Activated CD8-positive, alpha-beta memory T cell treated with anti-CD3 and anti-CD28 coated beads, Interleukin-2, amount 50 U/mL, for 1 hour (primary cell): ENCODE results near the gene LIPT1.
A peak's percentile ranks its signal among the peaks of the same experiment; 100 is the strongest.
"Not testable (repeated sequence)": the region's sequence is repeated elsewhere in the genome, so short reads cannot be mapped to it uniquely, and the experiment has no call there.

ENCODE experiments used
- DNase-seq: peaks from one replicate; pipeline ENCODE4 v3.0.0-alpha.2; 2020; ENCODE audit errors: extremely low read depth

The LIPT1 gene

GRCh38 chr2:99154643-99155536 is at the start of gene LIPT1, which contains the start of gene TSGA10:
TSS of gene LIPT1 (plus strand) at chr2:99154967. CDS start at chr2:99161958, 6,991 bp downstream.
TSS of gene TSGA10 (minus strand) at chr2:99154942. CDS start at chr2:99109439, 45,503 bp downstream.
- DNase-seq = peak; percentile 64

- DNase-seq = no peak
These were observed 47.9 kb upstream of the LIPT1 start for GRCh38 chr2:99106913-99107312.

DNA sequence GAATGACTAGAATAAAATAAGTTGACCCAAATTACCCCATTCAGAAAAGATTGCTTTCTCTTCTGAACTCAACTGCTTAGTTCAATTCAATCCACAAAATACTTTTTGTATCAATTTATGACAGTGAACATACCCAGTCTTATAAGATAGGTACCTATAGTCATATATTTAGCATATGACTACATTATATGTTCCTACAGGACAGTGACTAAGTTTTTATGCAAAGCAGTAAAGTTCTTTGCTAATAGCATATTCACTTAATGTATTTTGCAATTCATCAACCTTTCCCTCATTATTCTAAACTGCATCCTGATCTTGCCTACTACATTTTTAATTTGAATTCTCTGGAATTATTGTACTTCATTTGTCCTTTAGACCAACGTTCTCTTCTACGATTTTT is 43.5 kb upstream of the LIPT1 start:
- DNase-seq = no peak

DNA sequence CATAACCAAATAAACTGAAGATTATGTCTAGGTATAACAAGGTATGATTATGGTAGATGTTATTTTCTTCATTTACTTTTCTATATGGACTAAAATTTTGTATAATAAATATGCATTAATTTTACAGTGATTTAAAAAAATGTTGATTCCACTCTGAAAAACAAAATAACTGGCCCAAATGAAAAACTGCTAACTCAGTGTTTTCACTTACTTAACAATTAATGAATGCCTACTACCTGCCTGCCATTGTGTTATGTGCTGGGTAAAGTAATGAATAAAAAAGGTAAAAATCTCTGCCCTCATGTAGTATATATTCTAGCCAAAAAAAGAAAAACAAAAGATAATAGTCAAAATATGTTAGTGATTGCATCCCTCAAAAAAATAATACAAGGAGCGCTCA is 42.8 kb upstream of the LIPT1 start:
- no peak for DNase-seq

- DNase-seq = no peak
These were observed 42.1 kb upstream of the LIPT1 start for GRCh38 chr2:99112617-99113016.

GRCh38 chr2:99127981-99128380 is 26.8 kb upstream of the LIPT1 start:
- no peak for DNase-seq

- DNase-seq = not testable (repeated sequence)
These were observed 19.7 kb upstream of the LIPT1 start for GRCh38 chr2:99135044-99135556.

DNA sequence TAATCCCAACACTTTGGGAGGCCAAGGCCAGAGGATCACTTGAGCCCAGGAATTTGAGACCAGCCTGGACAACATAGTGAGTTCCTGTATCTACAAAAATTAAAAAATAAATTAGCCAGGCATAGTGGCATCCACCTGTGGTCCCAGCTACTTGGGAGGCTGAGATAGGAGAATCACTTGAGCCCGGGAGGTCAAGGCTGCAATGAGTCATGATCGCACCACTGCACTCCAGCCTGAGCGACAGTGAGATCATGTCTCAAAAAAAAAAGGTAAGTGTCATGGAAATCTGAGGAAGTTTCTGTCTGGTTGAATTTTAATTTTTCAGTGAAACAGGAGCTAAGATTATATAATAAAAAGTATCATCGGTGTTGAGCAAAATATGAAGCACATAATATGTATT is 15.8 kb upstream of the LIPT1 start:
- no peak for DNase-seq

- no peak for DNase-seq
These were observed 14.5 kb upstream of the LIPT1 start for GRCh38 chr2:99140056-99140859.

DNA sequence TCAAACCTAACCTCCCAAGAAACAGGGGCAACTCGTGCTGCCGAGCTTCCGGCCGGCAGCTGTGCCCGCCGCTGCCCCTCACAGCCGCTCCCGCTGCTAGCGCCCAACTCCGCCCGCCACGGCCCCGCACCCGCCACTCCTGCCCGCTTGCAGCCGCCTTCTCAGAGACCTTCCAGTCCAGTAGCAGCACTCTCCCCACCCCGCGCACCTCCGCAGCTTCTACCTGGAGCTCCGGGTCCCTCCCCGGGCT is 14.0 kb upstream of the LIPT1 start:
- no peak for DNase-seq

DNA sequence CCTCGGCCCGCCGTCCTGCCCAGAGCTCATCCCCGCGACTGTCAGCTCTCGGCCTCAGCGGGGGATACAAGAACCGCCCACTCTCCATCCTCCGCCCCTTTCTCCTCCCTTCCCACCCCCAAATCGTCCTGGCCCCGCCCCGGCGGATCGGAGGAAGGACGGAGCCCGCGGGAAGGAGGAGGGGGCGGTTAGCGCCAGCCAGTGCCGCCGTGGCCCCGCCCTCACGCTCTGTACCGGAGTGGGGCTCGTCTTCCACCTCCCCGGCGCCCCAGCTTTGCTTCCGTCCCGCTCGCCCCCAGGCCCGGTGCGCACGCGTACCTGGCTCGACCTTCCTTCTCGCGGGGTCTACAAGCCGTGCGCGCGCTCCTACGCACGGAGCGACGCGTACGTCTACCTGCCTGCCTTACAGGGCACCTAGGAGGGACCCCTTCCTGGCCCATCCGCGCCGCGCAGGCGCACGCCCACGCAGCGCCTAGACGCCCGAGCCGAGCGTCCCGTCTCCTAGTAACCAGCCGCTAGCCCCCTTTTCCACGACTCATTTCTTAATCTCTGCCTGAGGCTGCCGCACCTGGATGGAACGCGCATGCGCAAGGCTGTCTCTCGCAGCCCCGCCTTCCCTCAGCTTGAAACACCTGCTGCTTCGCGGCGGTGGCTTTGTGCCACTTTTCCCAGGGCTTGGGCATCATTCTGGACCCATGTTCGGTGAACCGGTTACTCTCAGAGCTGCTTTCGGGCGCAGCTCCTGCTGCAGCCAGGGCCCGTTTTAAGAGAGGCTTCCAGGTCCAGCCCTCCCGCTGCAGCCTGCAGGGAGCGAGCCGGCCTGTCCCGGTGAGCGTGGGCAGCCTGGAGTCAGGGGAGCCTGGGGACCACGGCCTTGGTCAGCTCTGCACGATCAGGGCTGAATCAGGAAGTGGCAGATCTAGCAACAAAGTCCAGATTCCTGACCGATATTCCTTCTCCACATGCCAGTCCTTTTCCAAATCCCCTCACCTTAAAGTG is 13.4 kb upstream of the LIPT1 start, which contains the start of gene C2orf15:
Gene C2orf15 (plus strand): TSS at position 598 of the 999 bp plus-strand sequence. CDS start 8,852 bp downstream, outside the sequence.
- peak; percentile 93 for DNase-seq

DNA sequence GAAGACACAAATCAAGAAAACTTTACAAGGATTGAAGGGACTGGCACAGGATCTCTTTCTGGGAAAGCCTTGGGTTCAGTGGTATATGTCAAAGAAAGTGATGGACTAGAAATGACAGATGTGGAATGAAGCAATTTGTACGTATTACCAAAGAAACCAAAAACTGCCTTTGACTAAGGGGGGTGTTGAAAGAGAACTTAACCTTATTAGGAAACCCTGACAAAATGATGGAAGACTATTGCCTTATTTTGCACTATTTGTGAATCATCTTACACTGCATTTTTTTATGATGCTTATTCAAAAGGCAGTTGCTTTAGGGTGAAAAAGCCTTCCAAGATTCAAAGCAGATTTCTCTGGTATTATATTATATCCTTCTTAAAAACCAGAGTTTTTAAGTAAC is 4.1 kb upstream of the LIPT1 start:
- DNase-seq = no peak

DNA sequence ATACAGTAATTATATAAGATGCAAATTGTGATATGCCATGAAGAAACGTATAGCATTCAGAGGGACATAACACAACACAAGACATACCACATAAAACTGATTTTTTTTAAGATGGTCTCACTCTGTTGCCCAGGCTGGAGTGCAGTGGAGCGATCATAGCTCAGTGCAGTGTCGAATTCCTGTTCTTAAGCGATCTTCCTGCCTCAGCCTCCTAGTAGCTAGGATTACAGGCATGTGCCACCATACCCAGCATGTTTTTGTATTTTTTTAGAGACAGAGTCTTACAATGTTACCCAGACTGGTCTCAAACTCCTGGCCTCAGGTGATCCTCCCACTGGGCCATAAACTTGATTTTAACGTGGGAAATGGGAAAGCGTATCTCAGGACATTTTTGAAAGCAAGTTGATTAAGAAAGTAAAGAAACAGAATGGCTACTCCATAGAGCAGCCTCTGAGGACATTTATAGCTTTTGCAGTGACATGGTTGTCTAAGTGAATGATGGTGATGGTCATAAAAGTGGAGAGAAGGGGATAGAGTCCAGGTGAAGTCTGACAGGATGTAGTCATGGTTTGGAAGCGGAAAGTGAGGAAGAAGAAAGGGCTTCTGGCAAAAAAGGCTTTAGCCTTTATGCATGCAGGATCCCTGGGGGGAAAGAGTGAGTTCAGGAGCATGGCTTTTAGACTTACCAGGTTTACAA is 2.4 kb upstream of the LIPT1 start:
- no peak for DNase-seq

GRCh38 chr2:99153921-99154604 is 704 bp upstream of the LIPT1 start:
- DNase-seq = no peak

- no peak for DNase-seq
These were observed 2.1 kb downstream of the LIPT1 start for GRCh38 chr2:99156891-99157290.

DNA sequence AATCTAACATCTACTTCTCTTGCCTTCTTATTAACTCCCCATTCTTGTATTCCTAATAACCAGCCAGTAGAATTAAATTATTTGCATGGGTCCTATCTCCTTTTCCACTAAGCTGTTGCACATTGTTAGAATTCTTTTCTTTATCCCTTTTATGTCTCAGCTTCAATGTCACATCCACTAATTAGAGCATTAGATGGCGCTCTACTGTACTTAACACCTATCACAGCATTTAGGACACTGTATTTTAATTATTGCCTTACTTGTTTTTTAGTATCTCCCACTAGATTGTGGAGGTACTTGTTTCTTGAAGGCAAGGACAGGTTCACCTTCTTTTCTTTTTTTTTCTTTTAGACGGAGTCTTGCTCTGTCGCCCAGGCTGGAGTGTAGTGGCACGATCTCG is 3.8 kb downstream of the LIPT1 start:
- no peak for DNase-seq

GRCh38 chr2:99159594-99159993 is 4.8 kb downstream of the LIPT1 start:
- no peak for DNase-seq

DNA sequence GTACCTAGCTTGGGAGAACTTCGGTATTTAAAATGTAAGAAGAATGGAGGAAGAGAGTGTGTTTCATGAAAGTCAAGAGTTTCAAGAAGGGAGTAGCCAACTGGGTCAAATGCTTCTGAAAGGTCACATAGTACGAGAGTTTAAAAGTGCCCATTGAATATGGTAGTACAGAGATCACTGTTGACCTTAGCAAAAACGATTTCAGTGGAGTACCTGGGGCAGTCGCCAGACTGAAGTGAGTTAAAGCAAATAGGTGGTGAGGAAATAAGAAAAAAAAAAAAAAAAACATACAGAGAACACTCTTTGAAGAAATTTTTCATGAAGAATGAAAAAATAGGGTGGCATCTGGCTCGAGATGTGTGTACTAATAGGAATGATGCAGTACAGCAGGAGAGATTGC is 11.5 kb downstream of the LIPT1 start:
- no peak for DNase-seq

- no peak for DNase-seq
These were observed 14.8 kb downstream of the LIPT1 start for GRCh38 chr2:99169534-99169933.
